Neural progenitor cell (in vitro differentiated cells): ENCODE results near the gene C17orf113.

Source experiments
- EZH2 ChIP-seq: fragments of 200-600 bp; sonication (generic); IDR thresholded peaks from 2 replicates; pipeline ENCODE4 v1.6.1; 2017; ENCODE audit warnings: antibody characterized with exemption, mild to moderate bottlenecking, moderate library complexity
- EZH2phosphoT487 ChIP-seq: fragments of 200-600 bp; sonication (generic); IDR thresholded peaks from 2 replicates; pipeline ENCODE4 v1.6.1; 2017; ENCODE audit warnings: antibody characterized with exemption
- TF ChIP-seq, protein P1 (sequence below): fragments of 200-600 bp; sonication (generic); IDR thresholded peaks from 2 replicates; pipeline ENCODE4 v1.5.1; 2017; ENCODE audit warnings: antibody characterized with exemption, mild to moderate bottlenecking

DNA sequence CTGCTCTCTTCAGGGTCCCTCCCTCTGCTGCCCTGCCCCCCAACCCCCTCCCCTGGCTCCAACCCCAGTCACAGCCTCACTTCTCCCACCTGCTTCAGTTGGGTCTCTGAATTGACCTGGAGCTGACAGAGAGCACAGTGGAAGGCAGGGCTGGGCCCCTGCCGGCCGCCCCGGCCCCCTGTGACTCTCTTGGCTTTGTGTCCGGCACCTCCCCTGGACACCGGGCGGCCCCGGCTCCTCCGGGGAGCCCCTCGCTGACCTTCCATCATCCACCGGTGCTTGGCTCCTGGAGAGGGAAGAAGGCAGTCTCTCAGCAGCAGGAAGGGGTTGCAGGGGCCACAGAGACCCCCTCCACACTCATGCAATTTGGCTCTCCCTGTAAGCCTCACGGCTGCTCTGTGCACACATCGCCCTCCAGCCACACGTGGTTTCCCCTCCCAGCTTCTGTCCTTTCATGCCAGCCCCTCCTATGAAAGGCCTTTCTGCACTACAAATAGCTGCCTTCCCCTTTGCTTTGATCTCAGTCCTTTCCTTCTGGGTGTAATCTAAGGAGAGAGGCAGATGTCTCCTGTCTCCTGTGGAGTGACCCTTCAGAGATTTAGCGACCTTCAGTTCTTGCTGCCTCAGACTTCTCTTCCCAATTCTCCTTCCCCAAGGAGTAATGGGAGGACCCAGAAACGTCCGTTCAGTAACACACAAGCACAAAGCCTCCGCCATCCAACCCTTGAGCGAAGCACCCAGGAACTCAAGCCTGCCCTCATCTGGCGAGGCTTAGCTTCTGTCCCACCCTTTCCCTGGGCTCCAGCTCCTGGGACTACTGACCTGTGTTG lies 22.2 kb downstream of the C17orf113 start:
- TF ChIP-seq, protein P1, sequence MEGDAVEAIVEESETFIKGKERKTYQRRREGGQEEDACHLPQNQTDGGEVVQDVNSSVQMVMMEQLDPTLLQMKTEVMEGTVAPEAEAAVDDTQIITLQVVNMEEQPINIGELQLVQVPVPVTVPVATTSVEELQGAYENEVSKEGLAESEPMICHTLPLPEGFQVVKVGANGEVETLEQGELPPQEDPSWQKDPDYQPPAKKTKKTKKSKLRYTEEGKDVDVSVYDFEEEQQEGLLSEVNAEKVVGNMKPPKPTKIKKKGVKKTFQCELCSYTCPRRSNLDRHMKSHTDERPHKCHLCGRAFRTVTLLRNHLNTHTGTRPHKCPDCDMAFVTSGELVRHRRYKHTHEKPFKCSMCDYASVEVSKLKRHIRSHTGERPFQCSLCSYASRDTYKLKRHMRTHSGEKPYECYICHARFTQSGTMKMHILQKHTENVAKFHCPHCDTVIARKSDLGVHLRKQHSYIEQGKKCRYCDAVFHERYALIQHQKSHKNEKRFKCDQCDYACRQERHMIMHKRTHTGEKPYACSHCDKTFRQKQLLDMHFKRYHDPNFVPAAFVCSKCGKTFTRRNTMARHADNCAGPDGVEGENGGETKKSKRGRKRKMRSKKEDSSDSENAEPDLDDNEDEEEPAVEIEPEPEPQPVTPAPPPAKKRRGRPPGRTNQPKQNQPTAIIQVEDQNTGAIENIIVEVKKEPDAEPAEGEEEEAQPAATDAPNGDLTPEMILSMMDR = peak; percentile 47
- no peak for TF ChIP-seq EZH2
- TF ChIP-seq EZH2phosphoT487 = no peak
